Dendritic cell treated with granulocyte-macrophage colony-stimulating factor and Interleukin-4, amounts not matched to agents 40 ng/mL and 50 ng/mL, for 4 days (primary cell): ENCODE data around the gene BRINP1.
"Not testable (repeated sequence)": the region's sequence is repeated elsewhere in the genome, so short reads cannot be mapped to it uniquely, and the experiment has no call there.

ENCODE experiments used
- H3K27ac Mint-ChIP-seq: one replicate; pipeline ENCODE4 v1.8.0; 2022; ENCODE audit warnings: mild to moderate bottlenecking, mixed read lengths
- H3K27me3 Mint-ChIP-seq: one replicate; pipeline ENCODE4 v1.8.0; 2022; ENCODE audit warnings: mild to moderate bottlenecking, mixed read lengths
- H3K36me3 Mint-ChIP-seq: one replicate; pipeline ENCODE4 v1.8.0; 2022; ENCODE audit warnings: low read depth, mixed read lengths
- H3K4me1 Mint-ChIP-seq: one replicate; pipeline ENCODE4 v1.8.0; 2022; ENCODE audit warnings: low read depth, mixed read lengths
- H3K4me3 Mint-ChIP-seq: one replicate; pipeline ENCODE4 v1.8.0; 2022; ENCODE audit warnings: mild to moderate bottlenecking, moderate library complexity, mixed read lengths
- H3K9me3 Mint-ChIP-seq: one replicate; pipeline ENCODE4 v1.8.0; 2022; ENCODE audit warnings: mixed read lengths
- intact Hi-C: fragments of 100-400 bp; cut with micrococcal nuclease; formaldehyde crosslinking; loops from one replicate; pipeline ENCODE4 v1.15.0; 2022

The BRINP1 gene

GRCh38 chr9:119177196-119177595 is 192.0 kb downstream of the BRINP1 start:
- H3K36me3 Mint-ChIP-seq: no peaks in the 10 kb centered on the region
- no peak overlapping the region for H3K27ac Mint-ChIP-seq
- H3K27me3 Mint-ChIP-seq: no peaks in the 10 kb centered on the region
- peaks cover 8% of the 10 kb centered on the region for H3K9me3 Mint-ChIP-seq
- intact Hi-C loops: no loop called here
- H3K4me1 Mint-ChIP-seq: no peaks in the 10 kb centered on the region
- H3K4me3 Mint-ChIP-seq: no peak overlapping the region

DNA sequence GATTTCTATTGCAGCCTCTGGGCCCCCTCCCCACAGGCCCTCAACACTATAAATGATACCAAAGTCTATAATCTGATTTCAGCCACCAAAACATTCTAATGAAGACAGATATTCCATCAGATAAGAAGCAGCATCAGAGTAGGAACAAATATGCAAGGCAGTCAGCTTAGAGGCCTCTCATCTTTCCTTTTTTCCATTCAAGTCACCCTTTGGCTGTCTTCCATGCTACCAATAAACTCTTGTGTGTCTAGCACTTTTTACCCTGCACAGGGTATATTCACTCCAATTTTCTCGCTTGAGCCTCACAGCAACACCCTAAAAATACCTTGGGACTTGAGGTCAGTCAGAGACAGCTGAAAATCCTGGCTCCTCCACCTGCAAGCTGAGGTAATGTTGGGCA is 193.7 kb downstream of the BRINP1 start:
- Mint-ChIP-seq H3K9me3 (peaks cover 8% of the 10 kb centered on the region), H3K4me1 (no peaks in the 10 kb centered on the region), H3K4me3 (no peak overlapping the region), H3K36me3 (no peaks in the 10 kb centered on the region), H3K27ac (no peak overlapping the region), H3K27me3 (no peaks in the 10 kb centered on the region)
- intact Hi-C loops: no loop called here

GRCh38 chr9:119169222-119169621 is 200.0 kb downstream of the BRINP1 start:
- H3K27ac Mint-ChIP-seq: not testable (repeated sequence)
- H3K9me3 Mint-ChIP-seq: peaks cover 15% of the 10 kb centered on the region

GRCh38 chr9:119167876-119168275 is 201.4 kb downstream of the BRINP1 start:
- intact Hi-C loops: no loop called here
- H3K9me3 Mint-ChIP-seq: peaks cover 15% of the 10 kb centered on the region
- no peak overlapping the region for H3K4me3 Mint-ChIP-seq
- no peak overlapping the region for H3K27ac Mint-ChIP-seq
- H3K4me1 Mint-ChIP-seq: no peaks in the 10 kb centered on the region
- no peaks in the 10 kb centered on the region for H3K36me3 Mint-ChIP-seq
- H3K27me3 Mint-ChIP-seq: no peaks in the 10 kb centered on the region

More at GRCh38 chr9:119169222-119169621, 200.0 kb downstream of the BRINP1 start:
- H3K4me3 Mint-ChIP-seq, H3K4me1 Mint-ChIP-seq, H3K27me3 Mint-ChIP-seq, intact Hi-C loops, H3K36me3 Mint-ChIP-seq: not testable (repeated sequence)

DNA sequence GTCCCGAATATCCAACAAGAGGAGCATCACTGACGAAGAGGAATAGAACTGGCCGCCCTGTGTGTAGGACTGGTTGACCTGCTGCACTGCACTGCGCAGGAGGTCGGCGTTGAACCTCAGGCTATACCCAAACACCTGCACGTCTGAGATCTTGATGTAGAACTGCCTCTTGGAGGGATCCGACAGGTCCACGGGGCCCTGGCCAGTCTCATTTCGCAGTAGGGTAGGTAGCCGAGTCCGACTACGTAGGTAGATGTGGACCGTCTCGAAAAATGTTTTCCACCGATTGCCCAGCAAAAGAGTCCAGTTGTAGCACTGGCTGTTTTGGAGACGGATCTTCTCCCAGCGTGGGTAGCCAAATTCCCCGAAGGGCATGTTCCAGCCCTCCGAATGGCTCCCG is 202.0 kb downstream of the BRINP1 start:
- peaks cover 15% of the 10 kb centered on the region for H3K9me3 Mint-ChIP-seq
- H3K27me3 Mint-ChIP-seq: no peaks in the 10 kb centered on the region
- intact Hi-C loops: no loop called here
- no peak overlapping the region for H3K4me3 Mint-ChIP-seq
- H3K4me1 Mint-ChIP-seq: no peaks in the 10 kb centered on the region
- H3K27ac Mint-ChIP-seq: no peak overlapping the region
- no peaks in the 10 kb centered on the region for H3K36me3 Mint-ChIP-seq

- Mint-ChIP-seq H3K27ac (no peak overlapping the region), H3K36me3 (no peaks in the 10 kb centered on the region), H3K9me3 (peaks cover 15% of the 10 kb centered on the region), H3K4me1 (no peaks in the 10 kb centered on the region), H3K4me3 (no peak overlapping the region), H3K27me3 (no peaks in the 10 kb centered on the region)
- intact Hi-C loops: no loop called here
Measured at GRCh38 chr9:119166096-119166495, 203.1 kb downstream of the BRINP1 start.

GRCh38 chr9:119165131-119165530 is 204.1 kb downstream of the BRINP1 start:
- no peaks in the 10 kb centered on the region for H3K4me1 Mint-ChIP-seq
- intact Hi-C loops: no loop called here
- no peak overlapping the region for H3K4me3 Mint-ChIP-seq
- H3K27ac Mint-ChIP-seq: no peak overlapping the region
- H3K9me3 Mint-ChIP-seq: peaks cover 15% of the 10 kb centered on the region
- H3K36me3 Mint-ChIP-seq: no peaks in the 10 kb centered on the region
- H3K27me3 Mint-ChIP-seq: no peaks in the 10 kb centered on the region

DNA sequence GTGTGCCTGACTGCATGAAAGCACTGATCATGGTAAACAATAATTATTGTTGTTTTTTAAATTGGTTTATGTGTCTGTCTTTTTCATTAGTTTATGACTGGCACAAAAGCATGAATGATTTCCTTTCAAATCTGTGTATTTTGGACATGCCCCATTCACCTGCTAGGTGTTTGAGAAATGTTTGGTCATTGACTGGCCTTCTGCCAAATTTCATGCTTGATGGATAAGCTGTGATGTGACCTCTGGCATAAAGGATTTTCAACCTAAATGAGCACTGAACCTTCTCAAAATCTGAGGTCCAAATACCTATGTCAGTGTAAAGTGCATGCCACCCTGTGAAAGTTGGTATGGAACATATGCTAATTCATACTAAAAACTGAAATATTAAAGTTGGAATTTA is 204.5 kb downstream of the BRINP1 start:
- H3K27ac Mint-ChIP-seq: no peak overlapping the region
- no peaks in the 10 kb centered on the region for H3K4me1 Mint-ChIP-seq
- intact Hi-C loops: no loop called here
- no peaks in the 10 kb centered on the region for H3K36me3 Mint-ChIP-seq
- peaks cover 15% of the 10 kb centered on the region for H3K9me3 Mint-ChIP-seq
- no peak overlapping the region for H3K4me3 Mint-ChIP-seq
- H3K27me3 Mint-ChIP-seq: no peaks in the 10 kb centered on the region

DNA sequence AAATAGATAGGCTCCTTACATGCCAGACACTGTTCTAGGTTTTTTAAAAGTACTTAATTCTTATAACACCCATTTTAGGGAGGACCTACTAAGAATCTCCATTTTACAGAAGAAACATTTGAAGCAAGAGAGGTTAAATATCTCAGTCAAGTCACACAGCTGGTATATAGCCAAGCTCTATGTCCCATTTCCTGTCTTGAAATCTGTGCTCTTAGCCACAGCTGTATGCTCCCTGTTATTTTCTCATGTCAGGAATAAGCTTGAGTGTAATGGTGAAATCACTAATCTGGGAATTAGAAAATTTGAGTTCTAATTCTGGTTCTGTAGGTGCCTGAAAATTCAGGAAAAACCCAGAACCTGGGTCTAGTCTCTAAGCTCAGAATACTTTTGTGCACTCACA is 208.7 kb downstream of the BRINP1 start:
- intact Hi-C loops: no loop called here
- Mint-ChIP-seq H3K4me3 (no peak overlapping the region), H3K4me1 (no peaks in the 10 kb centered on the region), H3K9me3 (no peaks in the 10 kb centered on the region), H3K27ac (no peak overlapping the region), H3K36me3 (no peaks in the 10 kb centered on the region), H3K27me3 (no peaks in the 10 kb centered on the region)

GRCh38 chr9:119159386-119159785 is 209.8 kb downstream of the BRINP1 start:
- intact Hi-C loops: no loop called here
- Mint-ChIP-seq H3K36me3 (no peaks in the 10 kb centered on the region), H3K4me1 (no peaks in the 10 kb centered on the region), H3K4me3 (no peak overlapping the region), H3K9me3 (no peaks in the 10 kb centered on the region), H3K27ac (no peak overlapping the region), H3K27me3 (no peaks in the 10 kb centered on the region)

DNA sequence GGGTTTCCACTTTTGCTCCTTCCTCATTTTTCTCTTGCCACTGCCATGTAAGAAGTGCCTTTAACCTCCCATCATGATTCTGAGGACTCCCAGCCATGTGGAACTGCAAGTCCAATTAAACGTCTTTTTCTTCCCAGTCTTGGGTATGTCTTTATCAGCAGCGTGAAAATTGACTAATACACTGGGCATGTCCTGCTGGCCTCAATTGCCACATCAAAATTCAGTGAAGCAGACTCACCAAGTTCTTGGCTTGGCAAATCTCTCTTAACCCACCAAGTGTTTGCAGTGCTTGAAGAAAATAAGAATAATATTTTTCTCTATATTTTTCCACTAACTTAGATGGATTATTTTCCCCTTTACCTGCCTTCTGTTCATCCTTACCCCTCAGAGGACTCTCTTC is 212.0 kb downstream of the BRINP1 start:
- H3K4me3 Mint-ChIP-seq: no peak overlapping the region
- no peak overlapping the region for H3K27ac Mint-ChIP-seq
- intact Hi-C loops: no loop called here
- no peaks in the 10 kb centered on the region for H3K9me3 Mint-ChIP-seq
- H3K4me1 Mint-ChIP-seq: no peaks in the 10 kb centered on the region
- H3K27me3 Mint-ChIP-seq: no peaks in the 10 kb centered on the region
- no peaks in the 10 kb centered on the region for H3K36me3 Mint-ChIP-seq

DNA sequence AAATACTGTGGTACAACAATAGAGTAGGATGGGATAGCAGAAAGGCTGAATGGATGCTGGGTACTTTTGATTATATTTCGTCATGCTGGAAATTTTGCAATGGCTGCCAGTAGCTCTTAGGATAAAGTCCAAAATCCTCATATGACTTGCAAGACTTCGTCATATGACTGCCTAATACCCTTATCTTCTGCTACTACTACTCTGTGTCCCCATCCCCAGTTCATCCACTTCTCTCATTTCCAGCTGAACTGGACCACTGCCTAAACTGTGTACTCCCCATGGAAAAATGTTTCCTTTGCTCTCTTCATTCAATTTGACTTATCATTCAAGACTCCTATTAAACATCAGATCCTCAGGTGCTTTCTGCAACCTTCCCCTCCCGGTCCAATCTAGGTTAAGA is 212.9 kb downstream of the BRINP1 start:
- no peak overlapping the region for H3K27ac Mint-ChIP-seq
- no peaks in the 10 kb centered on the region for H3K36me3 Mint-ChIP-seq
- H3K4me1 Mint-ChIP-seq: no peaks in the 10 kb centered on the region
- intact Hi-C loops: no loop called here
- H3K9me3 Mint-ChIP-seq: no peaks in the 10 kb centered on the region
- H3K27me3 Mint-ChIP-seq: no peaks in the 10 kb centered on the region
- no peak overlapping the region for H3K4me3 Mint-ChIP-seq

- H3K4me1 Mint-ChIP-seq: no peaks in the 10 kb centered on the region
Measured at GRCh38 chr9:119154527-119154926, 214.7 kb downstream of the BRINP1 start.

GRCh38 chr9:119153402-119153801 is 215.8 kb downstream of the BRINP1 start:
- no peaks in the 10 kb centered on the region for H3K9me3 Mint-ChIP-seq
- no peaks in the 10 kb centered on the region for H3K36me3 Mint-ChIP-seq
- H3K4me1 Mint-ChIP-seq: no peaks in the 10 kb centered on the region
- intact Hi-C loops: no loop called here
- H3K4me3 Mint-ChIP-seq: no peak overlapping the region
- no peaks in the 10 kb centered on the region for H3K27me3 Mint-ChIP-seq
- no peak overlapping the region for H3K27ac Mint-ChIP-seq

More at GRCh38 chr9:119154527-119154926, 214.7 kb downstream of the BRINP1 start:
- intact Hi-C loops: no loop called here
- no peak overlapping the region for H3K4me3 Mint-ChIP-seq
- no peaks in the 10 kb centered on the region for H3K36me3 Mint-ChIP-seq
- no peaks in the 10 kb centered on the region for H3K9me3 Mint-ChIP-seq
- no peaks in the 10 kb centered on the region for H3K27me3 Mint-ChIP-seq
- no peak overlapping the region for H3K27ac Mint-ChIP-seq

GRCh38 chr9:119148855-119149254 is 220.4 kb downstream of the BRINP1 start:
- no peak overlapping the region for H3K4me3 Mint-ChIP-seq
- no peaks in the 10 kb centered on the region for H3K36me3 Mint-ChIP-seq
- H3K4me1 Mint-ChIP-seq: no peaks in the 10 kb centered on the region
- no peaks in the 10 kb centered on the region for H3K9me3 Mint-ChIP-seq
- intact Hi-C loops: no loop called here
- H3K27me3 Mint-ChIP-seq: no peaks in the 10 kb centered on the region
- H3K27ac Mint-ChIP-seq: no peak overlapping the region
